Glomerular endothelial cell (primary cell): ENCODE results near the gene ETFDH. TPM values are rescaled to one million over a fixed set of nuclear protein-coding genes. Genes with fewer than 3 reads are reported as not detected.
"Not testable (repeated sequence)": the region's sequence is repeated elsewhere in the genome, so short reads cannot be mapped to it uniquely, and the experiment has no call there.

ENCODE experiments used
- DNase-seq: peaks from one replicate; pipeline ENCODE4 v3.0.0-alpha.2; 2011; ENCODE audit warnings: low read depth, low spot score; ENCODE audit errors: extremely low read depth
- total RNA-seq: library from RNA; depleted of rRNA; stranded (reverse); fragments of >200 nt; gene quantifications from 2 replicates; pipeline ENCODE4 v1.2.3, GENCODE V29; 2015

ETFDH gene
- total RNA-seq, 1 donor from 2014 or later = 20.0 TPM

- no peak for DNase-seq
These were observed 4.0 kb downstream of the ETFDH start for GRCh38 chr4:158676076-158676475.

- no peak for DNase-seq
These were observed 6.7 kb downstream of the ETFDH start for GRCh38 chr4:158678767-158679166.

DNA sequence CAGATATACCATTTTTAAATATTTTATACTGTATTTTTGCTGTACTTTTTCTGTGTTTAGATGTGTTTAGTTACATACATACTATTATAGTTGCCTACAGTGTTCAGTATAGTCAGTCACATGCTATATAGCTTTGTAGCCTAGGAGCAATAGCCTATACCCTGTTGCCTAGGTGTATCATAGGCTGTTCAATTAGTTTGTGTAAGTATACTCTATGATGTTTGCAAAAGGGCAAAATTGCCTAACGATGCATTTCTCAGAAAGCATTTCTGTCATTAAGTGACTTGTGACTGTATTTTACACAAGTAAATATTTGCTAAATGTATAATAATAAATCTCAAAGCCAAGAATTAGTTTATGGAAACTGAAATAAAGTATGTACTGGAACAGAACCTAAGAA is 9.5 kb downstream of the ETFDH start:
- DNase-seq = no peak

GRCh38 chr4:158682066-158682465 is 10.0 kb downstream of the ETFDH start:
- no peak for DNase-seq

DNA sequence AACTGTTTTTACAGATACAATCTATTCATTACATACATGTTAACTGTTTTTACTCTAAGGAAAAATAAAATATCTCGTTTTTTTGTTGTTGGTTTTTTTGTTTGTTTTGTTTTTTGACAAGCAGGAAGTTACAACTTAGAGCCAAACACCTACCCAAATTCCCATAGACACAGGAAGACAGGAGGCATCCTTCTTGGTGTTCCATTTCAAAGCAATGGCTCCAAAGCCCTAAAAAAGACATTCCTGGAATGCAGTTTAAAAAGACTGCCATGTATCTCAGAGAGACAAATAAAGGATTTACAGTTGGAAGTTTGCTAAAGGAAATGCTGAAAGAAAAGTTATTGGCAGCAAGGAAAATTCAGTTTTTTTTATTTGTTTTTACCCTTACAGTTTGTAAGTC is 16.7 kb downstream of the ETFDH start:
- no peak for DNase-seq

GRCh38 chr4:158704274-158704673 is 32.2 kb downstream of the ETFDH start:
- DNase-seq = no peak

DNA sequence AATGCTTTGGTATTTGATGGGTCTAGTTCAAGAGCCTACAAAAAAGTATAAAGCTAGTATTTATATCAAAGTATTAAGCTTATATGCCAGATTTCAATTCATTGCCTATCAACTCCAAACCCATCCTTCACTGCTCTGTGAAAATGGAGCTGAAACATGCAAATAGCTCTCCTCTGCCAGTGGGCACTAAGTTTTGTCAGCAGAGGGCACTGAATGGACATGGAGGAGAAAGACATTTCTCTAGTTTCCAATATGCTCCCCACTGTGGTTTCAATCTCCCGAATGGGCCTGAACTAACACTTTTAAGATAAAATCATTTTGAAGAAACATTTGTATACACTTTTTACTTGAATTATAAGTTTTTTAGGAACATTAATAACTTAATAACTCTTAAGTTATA is 38.7 kb downstream of the ETFDH start:
- no peak for DNase-seq

DNA sequence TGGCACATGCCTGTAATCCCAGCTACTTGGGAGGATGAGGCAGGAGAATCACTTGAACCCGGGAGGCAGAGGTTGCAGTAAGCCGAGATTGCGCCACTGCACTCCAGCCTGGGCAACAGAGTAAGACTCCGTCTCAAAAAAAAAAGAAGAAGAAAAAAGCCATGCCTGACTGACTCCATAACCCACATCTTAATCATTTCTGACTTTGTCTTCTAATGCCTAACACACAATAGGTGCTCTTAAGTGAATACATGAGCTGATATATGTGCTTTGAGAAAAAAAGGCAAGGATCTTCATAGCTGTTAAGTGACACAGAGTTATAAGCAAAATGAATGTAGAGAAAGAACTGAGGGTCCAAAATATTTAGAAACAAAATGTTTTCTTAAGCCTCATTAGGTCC is 40.5 kb downstream of the ETFDH start:
- DNase-seq = not testable (repeated sequence)

DNA sequence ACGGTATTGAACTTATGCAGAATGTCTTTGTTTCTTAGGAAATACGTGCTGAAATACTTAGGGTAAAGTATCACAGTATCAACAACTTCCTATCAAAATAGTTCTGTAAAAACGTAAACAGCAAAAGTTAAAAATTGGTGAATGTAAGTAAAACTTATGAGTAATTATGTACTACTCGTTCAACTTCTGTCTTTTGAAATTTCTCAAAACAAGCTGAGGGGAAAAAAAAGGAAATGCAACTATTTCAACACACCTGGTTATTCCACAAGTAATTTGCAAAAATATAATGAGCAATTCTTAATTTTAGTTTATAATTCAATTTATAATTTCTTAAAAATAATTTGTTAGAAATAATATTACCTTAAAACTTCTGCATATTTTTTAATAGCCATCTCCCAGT is 42.8 kb downstream of the ETFDH start:
- no peak for DNase-seq

DNA sequence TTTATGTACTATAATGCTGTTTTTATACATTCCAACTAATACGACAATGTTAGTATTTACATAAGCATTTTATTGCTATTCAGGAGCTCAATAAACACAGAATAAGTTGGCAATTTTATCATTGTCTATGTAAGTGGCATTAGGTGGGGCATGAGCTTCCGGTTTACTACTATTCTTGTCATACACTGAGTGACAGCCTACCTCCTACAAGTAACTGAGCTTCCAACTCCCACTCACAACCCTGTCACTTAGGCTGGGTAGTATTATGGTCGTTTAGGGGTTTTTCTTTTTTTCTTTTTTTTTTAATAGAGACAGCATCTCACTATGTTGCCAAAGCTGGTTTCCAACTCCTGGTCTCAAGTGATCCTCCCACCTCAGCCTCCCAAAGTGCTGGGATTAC is 43.7 kb downstream of the ETFDH start:
- no peak for DNase-seq

- no peak for DNase-seq
These were observed 49.6 kb downstream of the ETFDH start for GRCh38 chr4:158721680-158722079.

DNA sequence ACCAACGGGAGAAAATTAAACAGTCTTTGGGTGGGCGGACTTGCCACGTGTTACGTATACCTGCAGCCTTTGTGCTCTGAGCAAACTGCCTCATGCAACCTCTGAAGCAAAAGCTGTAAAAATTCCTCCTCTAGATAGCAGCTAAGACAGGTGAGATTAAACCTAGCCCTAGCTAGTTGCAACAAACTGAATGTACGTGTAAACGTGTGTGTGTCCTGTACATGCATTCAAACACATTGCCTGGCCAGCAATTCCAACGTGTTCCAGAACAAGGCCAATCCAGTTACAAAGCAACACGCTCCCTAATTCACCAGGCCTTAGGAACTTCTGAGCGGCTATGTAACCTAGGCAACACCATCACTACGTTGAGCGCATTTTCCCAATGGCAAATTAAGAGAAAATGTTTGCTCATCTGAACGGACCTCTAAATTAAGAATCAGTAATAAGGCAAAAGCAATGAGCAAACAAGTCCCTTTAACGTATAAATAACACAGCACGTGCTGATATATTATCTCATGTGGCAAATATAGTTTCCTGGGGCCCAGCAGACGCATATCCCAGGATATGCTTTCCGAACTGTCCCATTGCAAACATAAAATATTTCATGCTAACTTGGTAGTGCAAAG is 50.3 kb downstream of the ETFDH start:
- peak; percentile 9 for DNase-seq

- DNase-seq = peak; percentile 23
These were observed 51.1 kb downstream of the ETFDH start, which contains the start of gene PPID for GRCh38 chr4:158722917-158723793. PPID (minus strand) TSS chr4:158723396; CDS start chr4:158723288, 108 bp downstream.

GRCh38 chr4:158724637-158725036 is 52.5 kb downstream of the ETFDH start:
- DNase-seq = no peak

DNA sequence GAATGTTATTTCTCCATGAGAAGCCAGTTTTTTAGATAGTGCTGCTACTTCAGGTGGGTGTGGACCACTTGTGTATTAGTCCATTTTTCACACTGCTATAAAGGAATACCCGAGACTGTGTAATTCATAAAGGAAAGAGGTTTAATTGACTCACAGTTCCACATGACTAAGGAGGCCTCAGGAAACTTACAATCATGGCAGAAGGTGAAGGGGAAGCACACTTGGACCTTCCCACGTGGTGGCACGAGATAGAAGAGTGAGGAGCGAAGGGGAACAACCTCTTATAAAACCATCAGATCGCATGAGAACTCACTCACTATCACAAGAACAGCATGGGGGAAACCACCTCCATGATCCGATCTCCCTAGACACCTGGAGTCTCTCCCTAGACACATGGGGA is 54.5 kb downstream of the ETFDH start:
- DNase-seq = no peak

DNA sequence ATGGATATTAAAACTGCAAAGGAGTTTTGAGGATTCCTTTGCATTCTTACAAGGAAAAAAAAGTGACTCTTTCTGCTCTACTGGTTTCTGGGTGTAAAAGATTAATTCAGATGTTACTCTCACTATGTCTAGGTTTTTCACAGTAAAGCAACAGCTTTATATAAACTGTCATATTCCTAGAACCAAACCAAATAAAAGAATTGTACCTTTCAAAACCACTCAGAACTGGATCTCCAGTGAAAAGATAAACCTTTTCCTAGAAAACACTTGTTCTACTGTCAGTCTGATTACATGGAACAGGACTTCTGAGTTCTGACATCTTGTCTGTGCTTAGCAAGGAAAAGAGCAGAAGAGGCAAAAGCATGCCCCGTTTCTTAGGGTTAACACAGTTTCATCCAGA is 56.1 kb downstream of the ETFDH start:
- DNase-seq = no peak

GRCh38 chr4:158729716-158730559 is 57.8 kb downstream of the ETFDH start:
- peak; percentile 44 for DNase-seq

DNA sequence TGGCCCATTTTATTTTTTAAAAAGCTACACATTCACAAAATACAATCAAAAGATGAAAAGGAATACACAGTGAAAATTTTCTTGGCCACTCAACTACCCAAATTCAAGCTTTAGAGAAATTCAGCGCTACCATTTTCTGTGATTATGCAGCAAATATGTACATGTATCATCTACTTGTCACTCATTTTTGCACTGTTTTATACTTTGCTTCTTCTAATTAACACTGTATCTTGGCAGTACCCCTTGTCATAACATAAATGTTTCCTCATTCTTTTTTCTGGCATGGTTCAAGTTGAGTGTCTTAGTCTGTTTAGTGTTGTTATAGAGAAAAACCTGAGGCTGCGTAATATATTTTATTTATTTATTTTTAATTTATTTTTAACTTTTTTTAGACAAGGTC is 66.8 kb downstream of the ETFDH start:
- no peak for DNase-seq

GRCh38 chr4:158739600-158739999 is 67.5 kb downstream of the ETFDH start:
- DNase-seq = no peak

DNA sequence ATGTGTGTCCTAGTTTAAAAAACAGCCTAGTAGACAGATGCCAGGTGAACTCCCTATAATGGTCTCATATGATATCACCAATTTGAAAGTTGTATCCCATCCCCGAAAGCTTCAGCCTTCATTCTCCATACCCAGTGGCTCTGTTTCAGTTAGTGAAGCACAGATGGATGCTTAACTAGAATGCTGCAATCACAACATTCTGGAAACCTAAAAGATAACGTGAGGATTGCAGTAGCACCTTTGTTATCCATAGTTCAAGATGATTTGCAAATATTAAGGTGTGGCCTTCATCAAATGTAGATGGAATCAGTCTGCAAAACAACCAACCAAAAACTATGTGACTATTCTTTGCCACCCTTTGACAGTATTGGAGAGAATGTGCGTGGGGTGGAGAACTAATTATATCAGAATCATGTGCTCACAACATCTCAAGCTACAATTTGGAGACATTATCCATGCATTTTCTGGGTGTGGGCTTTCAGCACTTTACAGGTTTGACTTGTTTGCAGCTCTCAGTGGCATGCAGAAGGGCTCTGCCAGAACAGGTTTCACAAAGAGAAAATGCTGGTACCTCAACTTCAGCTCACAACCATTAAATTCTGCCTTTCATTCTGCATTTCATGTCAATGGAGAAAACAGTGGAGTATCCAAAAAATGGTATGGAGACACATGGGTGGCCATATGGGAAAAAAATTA is 69.4 kb downstream of the ETFDH start:
- DNase-seq = no peak

DNA sequence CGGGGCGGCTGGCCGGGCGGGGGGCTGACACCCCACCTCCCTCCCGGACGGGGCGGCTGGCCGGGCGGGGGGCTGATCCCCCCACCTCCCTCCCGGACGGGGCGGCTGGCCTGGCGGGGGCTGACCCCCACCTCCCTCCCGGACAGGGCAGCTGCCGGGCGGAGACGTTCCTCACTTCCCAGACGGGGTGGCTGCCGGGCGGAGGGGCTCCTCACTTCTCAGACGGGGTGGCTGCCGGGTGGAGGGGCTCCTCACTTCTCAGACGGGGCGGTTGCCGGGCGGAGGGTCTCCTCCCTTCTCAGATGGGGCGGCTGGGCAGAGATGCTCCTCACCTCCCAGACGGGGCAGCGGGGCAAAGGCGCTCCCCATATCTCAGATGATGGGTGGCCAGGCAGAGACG is 74.4 kb downstream of the ETFDH start:
- DNase-seq = not testable (repeated sequence)
